Smooth muscle cell of the brain vasculature (primary cell): ENCODE data around the gene ANKRD12.

Experiments used
- DNase-seq: peaks from one replicate; pipeline ENCODE4 v3.0.0-alpha.2; 2012; ENCODE audit warnings: low read depth, low spot score

The ANKRD12 gene

GRCh38 chr18:9106094-9106493 is 30.5 kb upstream of the ANKRD12 start:
- no peak for DNase-seq

DNA sequence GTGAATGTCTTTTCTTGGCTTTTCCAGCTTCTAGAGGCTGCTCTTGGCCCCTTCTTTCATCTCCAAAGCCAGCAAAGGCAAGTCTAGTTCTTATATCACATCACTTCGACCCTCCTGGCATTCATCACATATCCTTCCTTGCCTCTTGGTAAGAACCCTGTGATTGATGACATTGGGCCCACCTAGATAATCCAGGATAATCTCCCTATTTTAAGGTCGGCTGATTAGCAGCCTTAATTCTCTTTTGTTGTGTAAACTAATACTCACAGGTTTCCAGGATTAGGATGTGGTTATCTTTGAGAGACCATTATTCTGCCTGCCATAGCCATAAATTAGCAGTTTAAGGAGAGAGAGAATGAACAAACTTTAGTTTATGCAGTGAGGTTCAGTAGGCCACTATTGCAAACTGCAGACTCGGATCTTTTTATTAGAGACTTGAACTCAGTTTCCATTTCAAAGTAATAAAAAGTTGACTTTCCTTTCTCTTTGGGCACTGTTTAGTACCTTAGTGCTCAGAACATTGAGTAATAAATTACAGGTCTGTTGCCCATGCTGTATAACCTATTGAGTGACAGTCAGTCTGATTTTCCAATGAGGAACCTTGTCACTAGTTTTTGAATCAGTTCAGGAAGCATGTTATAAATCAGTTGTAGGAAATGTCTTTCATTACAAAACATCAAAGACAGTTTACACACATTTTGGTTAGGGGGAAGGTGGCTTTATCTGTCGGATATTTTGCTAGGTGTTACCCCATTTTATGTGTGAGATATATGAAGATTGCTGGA is 29.6 kb upstream of the ANKRD12 start:
- no peak for DNase-seq

GRCh38 chr18:9108911-9109310 is 27.7 kb upstream of the ANKRD12 start:
- no peak for DNase-seq

DNA sequence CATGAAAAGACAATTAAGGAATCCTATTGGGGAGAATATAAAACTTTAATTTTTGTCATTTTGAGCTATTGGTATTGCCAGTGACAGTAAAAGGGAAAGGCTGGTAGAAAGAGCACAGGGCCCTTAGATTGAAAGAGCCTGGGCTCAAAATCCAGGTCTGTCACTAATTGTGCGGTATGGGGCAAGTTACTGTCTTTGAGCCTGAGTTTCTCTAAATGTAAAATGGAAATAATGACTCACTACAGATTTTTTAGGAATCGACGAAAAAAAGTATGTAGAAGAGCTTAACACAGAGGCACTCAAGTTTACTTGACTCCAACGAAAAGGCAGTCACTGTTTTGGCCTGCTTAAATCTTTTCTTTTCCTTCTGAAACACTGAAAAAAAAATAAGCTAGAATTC is 27.1 kb upstream of the ANKRD12 start:
- DNase-seq = no peak

- DNase-seq = no peak
These were observed 23.0 kb upstream of the ANKRD12 start for GRCh38 chr18:9113468-9114149.

- DNase-seq = no peak
These were observed 20.6 kb upstream of the ANKRD12 start for GRCh38 chr18:9115984-9116383.

DNA sequence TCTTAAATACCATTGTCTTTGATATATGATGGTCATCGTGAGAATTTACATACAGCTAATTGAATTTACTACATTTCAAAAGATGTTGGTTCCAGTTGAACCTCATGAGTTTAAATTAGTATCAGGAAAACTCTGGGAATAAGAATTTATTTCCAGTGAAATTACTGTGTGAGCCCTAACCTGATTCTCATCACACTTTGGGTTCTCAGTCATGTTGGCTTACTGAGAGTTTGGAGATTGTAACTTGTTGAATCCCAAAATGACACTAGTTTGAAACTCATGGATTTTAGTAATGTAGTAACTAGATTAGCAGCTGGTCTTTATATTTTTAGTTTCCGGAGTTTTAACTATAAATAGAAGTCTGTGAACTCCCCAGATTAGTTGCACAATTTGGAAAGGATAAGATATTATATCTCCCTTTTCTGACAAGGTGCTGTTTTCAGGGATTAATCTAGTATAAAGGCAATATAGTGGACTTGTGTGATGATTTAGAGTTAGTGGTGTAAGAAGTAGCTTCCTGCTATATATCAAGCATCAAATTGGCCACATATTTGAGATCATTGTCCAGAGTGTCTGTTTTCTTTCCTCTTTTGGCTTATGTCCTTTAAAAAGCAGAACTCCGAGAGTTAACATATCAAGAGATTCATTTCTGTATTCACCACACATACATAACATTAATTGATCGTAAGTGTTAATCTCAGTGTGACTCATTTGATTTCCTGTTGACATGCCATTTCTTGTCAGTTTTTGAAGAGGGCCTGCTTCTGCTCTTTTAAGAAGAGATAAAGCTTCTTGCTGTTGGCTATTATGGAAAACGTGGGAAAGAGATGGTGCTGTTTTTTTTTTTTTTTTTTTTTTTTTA is 18.4 kb upstream of the ANKRD12 start:
- DNase-seq = no peak

- no peak for DNase-seq
These were observed 15.8 kb upstream of the ANKRD12 start for GRCh38 chr18:9120796-9121195.

DNA sequence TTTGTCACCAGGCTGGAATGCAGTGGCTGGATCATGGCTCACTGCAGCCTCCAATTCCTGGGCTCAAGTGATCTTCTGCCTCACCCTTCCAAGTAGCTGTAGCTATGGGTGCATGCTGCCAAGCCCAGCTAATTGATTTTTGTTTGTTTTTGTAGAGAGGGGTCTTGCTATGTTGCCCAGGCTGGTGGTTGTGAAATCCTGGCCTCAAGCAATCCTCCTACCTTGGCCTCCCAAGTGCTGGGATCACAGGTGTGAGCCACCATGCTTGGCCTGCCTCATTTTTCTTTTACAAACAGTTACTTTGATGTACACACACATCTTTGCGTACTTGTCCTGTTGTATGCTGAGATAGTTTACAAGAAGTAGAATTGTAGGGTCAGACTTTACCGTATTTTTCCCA is 13.1 kb upstream of the ANKRD12 start:
- no peak for DNase-seq

- DNase-seq = no peak
These were observed 11.8 kb upstream of the ANKRD12 start for GRCh38 chr18:9124824-9125223.

DNA sequence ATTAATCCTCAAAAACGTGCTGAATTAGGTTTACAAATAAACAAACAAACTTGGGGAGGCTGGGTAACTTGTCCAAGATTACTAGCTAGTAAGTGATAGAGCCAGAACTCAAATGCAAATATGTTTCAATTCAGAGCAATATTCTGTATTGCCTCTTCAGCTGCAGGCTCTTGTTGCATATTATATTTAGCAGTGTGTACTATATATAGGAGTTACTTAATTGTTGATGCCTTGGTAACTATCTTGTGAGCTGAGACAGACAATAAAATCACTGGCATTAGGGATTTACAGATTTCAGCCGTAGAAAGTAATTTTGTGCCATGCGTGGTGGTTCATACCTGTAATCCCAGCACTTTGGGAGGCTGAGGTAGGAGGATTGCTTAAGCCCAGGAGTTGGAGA is 10.2 kb upstream of the ANKRD12 start:
- DNase-seq = no peak

DNA sequence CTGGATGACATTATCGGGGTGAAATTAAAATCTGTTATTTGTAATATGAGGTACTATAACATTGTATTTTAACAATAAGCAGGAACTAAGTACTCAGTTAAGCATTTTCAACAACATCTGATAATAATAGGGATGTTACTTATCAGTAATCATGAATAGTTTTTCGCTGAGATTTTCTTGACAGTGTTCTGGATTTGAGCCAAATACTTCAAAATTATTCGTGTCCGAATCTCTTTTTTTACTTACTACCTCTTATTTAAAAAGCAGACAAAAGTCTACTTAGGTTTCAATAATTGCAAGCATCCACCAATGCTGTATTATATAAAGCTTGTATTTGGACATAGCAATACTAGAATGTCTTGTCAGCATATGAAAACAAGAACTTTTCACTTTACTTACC is 6.4 kb upstream of the ANKRD12 start:
- DNase-seq = no peak

DNA sequence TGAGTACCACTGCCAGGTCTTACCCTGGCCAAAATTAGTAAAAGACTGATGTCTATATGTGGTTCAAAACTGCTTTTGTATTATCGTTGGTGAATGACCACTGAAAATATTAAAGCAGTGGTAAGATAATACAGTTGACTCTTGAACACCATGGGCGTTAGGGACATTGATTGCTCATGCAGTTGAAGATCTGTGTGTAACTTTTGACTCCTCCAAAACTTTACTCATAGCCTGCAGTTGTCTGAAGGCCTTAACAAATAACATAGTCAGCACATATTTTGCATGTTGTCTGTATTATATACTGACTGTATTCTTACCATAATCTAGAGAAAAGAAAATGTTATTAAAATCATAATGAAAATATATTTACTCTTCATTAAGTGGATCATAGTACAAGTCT is 5.8 kb upstream of the ANKRD12 start:
- no peak for DNase-seq

- DNase-seq = no peak
These were observed 4.0 kb upstream of the ANKRD12 start for GRCh38 chr18:9132628-9133027.

- no peak for DNase-seq
These were observed 3.4 kb upstream of the ANKRD12 start for GRCh38 chr18:9133225-9133624.

GRCh38 chr18:9135081-9135911 is 1.3 kb upstream of the ANKRD12 start:
- DNase-seq = no peak

- no peak for DNase-seq
These were observed 668 bp upstream of the ANKRD12 start for GRCh38 chr18:9135912-9136314.

GRCh38 chr18:9137168-9138066 is 836 bp downstream of the ANKRD12 start:
- DNase-seq = no peak

DNA sequence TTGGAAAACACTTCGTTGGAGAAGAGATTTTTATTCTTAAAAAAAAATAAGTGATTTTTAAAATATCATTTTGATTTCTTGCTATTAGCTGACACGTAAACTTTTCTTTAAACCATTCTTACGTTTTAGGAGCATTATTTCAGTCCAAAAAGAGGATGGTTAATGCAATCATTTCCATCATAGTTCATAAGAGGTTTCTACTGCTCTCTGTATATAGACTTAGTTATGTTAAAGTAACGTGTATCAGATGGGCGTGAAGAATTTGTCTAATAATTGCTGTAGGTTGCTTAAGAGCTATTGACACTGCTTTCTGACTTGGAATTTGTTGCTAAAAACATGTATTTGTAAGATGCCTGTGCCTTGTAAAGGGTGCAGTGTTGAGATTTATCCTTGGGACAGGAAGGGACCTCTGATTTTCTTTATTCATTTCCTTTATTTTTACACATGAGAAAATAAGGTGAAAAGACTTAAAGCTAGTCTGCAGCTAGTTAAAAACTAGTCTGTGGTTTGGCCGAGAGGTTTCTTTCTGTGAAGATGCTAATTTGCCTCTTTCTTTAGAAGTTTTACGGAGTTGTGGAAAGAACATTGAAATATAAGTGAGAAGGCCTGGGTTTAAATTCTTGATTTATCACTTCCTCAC is 2.9 kb downstream of the ANKRD12 start:
- DNase-seq = no peak

DNA sequence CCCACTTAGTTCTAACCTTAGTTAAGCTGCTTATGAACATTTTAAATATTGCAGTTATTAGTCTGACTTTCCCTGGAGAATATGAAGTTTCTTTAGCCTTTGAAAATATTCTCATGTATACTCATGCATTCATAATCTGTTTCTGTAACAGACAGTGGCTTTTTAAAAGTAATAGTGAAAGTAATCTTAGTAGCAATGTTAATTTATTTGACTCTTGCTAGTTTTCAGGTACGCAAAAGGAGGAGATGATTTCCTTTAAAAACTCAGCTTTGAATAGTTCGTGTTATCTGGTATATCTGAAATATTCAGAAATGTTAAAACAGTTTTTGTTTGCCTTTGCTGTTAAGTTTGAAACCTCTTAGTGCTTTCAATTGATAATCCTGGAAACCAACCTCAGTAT is 3.8 kb downstream of the ANKRD12 start:
- no peak for DNase-seq
